CD4-positive, CD25-positive, alpha-beta regulatory T cell (primary cell): ENCODE measurements around the gene CIPC. TPM values are rescaled to one million over a fixed set of nuclear protein-coding genes. Genes with fewer than 3 reads are reported as not detected.

Experiments
- ATAC-seq, 2 donors: fragments of 150-1000 bp; cut with Tn5 transposase; one replicate each; pipeline ENCODE4 v1.10.0; 2021; ENCODE audit warnings: low read depth in 2 of 2, moderate number of reproducible peaks in 2 of 2, moderate library complexity in 1 of 2
- DNase-seq, 3 donors: peaks; one replicate each; pipeline versions ENCODE4 v3.0.0 to v3.0.0-alpha.2; 2012 to 2022; ENCODE audit warnings: mixed read lengths in 1 of 3
- H3K27ac ChIP-seq: one replicate; pipeline ENCODE4 v1.7.0; 2013; ENCODE audit warnings: mild to moderate bottlenecking, low read length; ENCODE audit not compliant: insufficient read depth, poor library complexity, severe bottlenecking
- H3K27me3 ChIP-seq: one replicate; pipeline ENCODE4 v1.7.0; 2013; ENCODE audit warnings: low read length; ENCODE audit not compliant: control insufficient read depth, insufficient read depth
- H3K36me3 ChIP-seq: one replicate; pipeline ENCODE4 v1.7.0; 2013; ENCODE audit warnings: mild to moderate bottlenecking, low read length, moderate library complexity; ENCODE audit not compliant: control insufficient read depth, insufficient read depth
- H3K4me1 ChIP-seq: 2 replicates; pipeline ENCODE4 v1.7.0; 2013; ENCODE audit warnings: mild to moderate bottlenecking, low read length; ENCODE audit not compliant: insufficient read depth, control insufficient read depth, poor library complexity, severe bottlenecking
- H3K4me3 ChIP-seq: one replicate; pipeline ENCODE4 v1.7.0; 2013; ENCODE audit warnings: low read depth, mild to moderate bottlenecking, low read length, moderate library complexity
- H3K9me3 ChIP-seq, 2 experiments: 1 replicate in 1 of 2; 2 replicates in 1 of 2; pipeline ENCODE4 v1.7.0; 2013; ENCODE audit warnings: low read length in 2 of 2, mild to moderate bottlenecking in 1 of 2, moderate library complexity in 1 of 2; ENCODE audit not compliant: control insufficient read depth in 2 of 2
- H3K27ac Mint-ChIP-seq, 3 donors: one replicate each; pipeline ENCODE4 v1.8.0; 2020 to 2022; ENCODE audit warnings: mild to moderate bottlenecking in 3 of 3, mixed read lengths in 3 of 3, moderate library complexity in 2 of 3
- H3K27me3 Mint-ChIP-seq: one replicate; pipeline ENCODE4 v1.8.0; 2022; ENCODE audit warnings: mild to moderate bottlenecking, mixed read lengths
- H3K36me3 Mint-ChIP-seq: one replicate; pipeline ENCODE4 v1.8.0; 2020; ENCODE audit warnings: mixed read lengths
- H3K4me1 Mint-ChIP-seq, 4 donors: one replicate each; pipeline ENCODE4 v1.8.0; 2020 to 2022; ENCODE audit warnings: mixed read lengths in 4 of 4, mild to moderate bottlenecking in 1 of 4
- H3K4me3 Mint-ChIP-seq, 4 donors: one replicate each; pipeline ENCODE4 v1.8.0; 2020 to 2022; ENCODE audit warnings: mild to moderate bottlenecking in 4 of 4, mixed read lengths in 4 of 4, moderate library complexity in 3 of 4
- H3K9me3 Mint-ChIP-seq, 7 donors: one replicate each; pipeline ENCODE4 v1.8.0; 2020 to 2022; ENCODE audit warnings: mixed read lengths in 7 of 7, mild to moderate bottlenecking in 3 of 7, moderate library complexity in 2 of 7
- polyA plus RNA-seq, 4 donors: library from polyadenylated mRNA; unstranded; fragments of 300-500 nt; fragmentation: Illumina TruSeq; gene quantifications; one replicate each; pipeline ENCODE4 v1.2.3, GENCODE V29; 2021
- total RNA-seq: library from RNA; stranded (reverse); gene quantifications from one replicate; pipeline ENCODE4 v1.2.3, GENCODE V29; 2022

The CIPC gene
- total and polyA plus RNA-seq, 5 donors from 2014 or later, result 11.4 to 14.2 (median 12.4) TPM

GRCh38 chr14:77143071-77143470 lies 45.0 kb downstream of the CIPC start:
- peaks cover 82% of the 10 kb centered on the region for H3K27me3 Mint-ChIP-seq
- H3K4me1 ChIP-seq, result peaks cover 15% of the 10 kb centered on the region
- no peaks in the 10 kb centered on the region for H3K36me3 ChIP-seq
- peaks cover 0 to 39% (median 21%) of the 10 kb centered on the region in 4 donors for H3K4me1 Mint-ChIP-seq
- H3K4me3 ChIP-seq, result no peak overlapping the region
- H3K27me3 ChIP-seq, result peaks cover 43% of the 10 kb centered on the region
- H3K36me3 Mint-ChIP-seq, result no peaks in the 10 kb centered on the region
- DNase-seq, result no peak
- H3K27ac Mint-ChIP-seq, result no peak overlapping the region
- ATAC-seq, result no peak
- H3K9me3 ChIP-seq, result no peaks in the 10 kb centered on the region
- peaks cover 0 to 2% (median 0%) of the 10 kb centered on the region in 7 donors for H3K9me3 Mint-ChIP-seq
- peak overlapping the region in 1 of 4 donors; percentile 56 for H3K4me3 Mint-ChIP-seq
- H3K27ac ChIP-seq, result no peak overlapping the region

GRCh38 chr14:77144412-77145115 lies 46.5 kb downstream of the CIPC start:
- Mint-ChIP-seq H3K4me3 (no peak overlapping the region), H3K27ac (no peak overlapping the region), H3K9me3 (peaks cover 0 to 2% (median 0%) of the 10 kb centered on the region in 7 donors), H3K27me3 (peaks cover 67% of the 10 kb centered on the region), H3K4me1 (peaks cover 0 to 29% (median 14%) of the 10 kb centered on the region in 4 donors), H3K36me3 (no peaks in the 10 kb centered on the region)
- DNase-seq (no peak), ATAC-seq (no peak)
- no peaks in the 10 kb centered on the region for H3K9me3 ChIP-seq
- H3K4me1 ChIP-seq, result peaks cover 15% of the 10 kb centered on the region
- H3K27me3 ChIP-seq, result peaks cover 40% of the 10 kb centered on the region
- H3K27ac ChIP-seq, result no peak overlapping the region
- H3K36me3 ChIP-seq, result no peaks in the 10 kb centered on the region
- no peak overlapping the region for H3K4me3 ChIP-seq

DNA sequence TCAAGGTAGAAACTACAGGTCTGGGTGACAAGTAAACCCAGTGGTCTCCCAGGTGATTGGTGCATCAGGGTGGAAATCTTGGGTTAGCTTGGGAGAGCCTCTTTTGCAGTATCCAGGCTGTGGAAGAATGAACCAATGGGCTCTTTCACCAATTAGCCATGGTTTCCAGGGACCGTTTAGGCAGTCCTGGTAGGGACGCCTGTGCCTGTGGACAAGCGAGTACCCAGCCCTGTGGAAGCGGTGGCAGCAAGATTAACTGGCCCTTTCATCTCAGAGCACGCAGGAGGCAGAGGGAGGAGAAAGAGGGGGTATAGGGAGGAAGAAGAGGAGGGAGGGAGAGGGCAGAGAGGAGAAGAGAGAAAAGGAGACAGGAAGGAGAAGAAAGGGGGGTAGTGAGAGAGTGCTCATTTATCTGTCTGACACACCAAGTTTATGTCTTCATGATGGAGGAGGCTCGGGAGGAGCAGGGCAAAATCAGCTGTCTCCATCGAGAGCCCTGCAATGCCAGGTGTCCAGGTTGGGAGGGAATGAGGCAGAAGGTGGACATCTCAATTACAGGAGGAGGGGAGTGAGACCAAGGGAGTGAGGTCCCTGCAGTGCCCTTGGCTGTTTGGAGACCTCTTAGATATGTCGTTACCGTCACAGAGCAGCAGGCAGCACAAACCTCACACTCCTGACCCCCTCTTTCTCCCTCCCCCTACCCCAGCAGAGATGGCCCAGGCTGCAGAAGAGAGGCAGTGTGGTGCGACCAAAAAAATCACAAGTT lies 48.1 kb downstream of the CIPC start:
- Histone ChIP-seq H3K9me3 (no peaks in the 10 kb centered on the region), H3K4me1 (no peaks in the 10 kb centered on the region), H3K4me3 (no peak overlapping the region), H3K36me3 (no peaks in the 10 kb centered on the region), H3K27me3 (peaks cover 39% of the 10 kb centered on the region), H3K27ac (no peak overlapping the region)
- no peaks in the 10 kb centered on the region for H3K36me3 Mint-ChIP-seq
- peaks cover 0 to 22% (median 6%) of the 10 kb centered on the region in 4 donors for H3K4me1 Mint-ChIP-seq
- ATAC-seq, result no peak
- no peak overlapping the region for H3K27ac Mint-ChIP-seq
- no peak overlapping the region for H3K4me3 Mint-ChIP-seq
- no peak for DNase-seq
- peaks cover 0 to 2% (median 0%) of the 10 kb centered on the region in 7 donors for H3K9me3 Mint-ChIP-seq
- peaks cover 56% of the 10 kb centered on the region for H3K27me3 Mint-ChIP-seq

DNA sequence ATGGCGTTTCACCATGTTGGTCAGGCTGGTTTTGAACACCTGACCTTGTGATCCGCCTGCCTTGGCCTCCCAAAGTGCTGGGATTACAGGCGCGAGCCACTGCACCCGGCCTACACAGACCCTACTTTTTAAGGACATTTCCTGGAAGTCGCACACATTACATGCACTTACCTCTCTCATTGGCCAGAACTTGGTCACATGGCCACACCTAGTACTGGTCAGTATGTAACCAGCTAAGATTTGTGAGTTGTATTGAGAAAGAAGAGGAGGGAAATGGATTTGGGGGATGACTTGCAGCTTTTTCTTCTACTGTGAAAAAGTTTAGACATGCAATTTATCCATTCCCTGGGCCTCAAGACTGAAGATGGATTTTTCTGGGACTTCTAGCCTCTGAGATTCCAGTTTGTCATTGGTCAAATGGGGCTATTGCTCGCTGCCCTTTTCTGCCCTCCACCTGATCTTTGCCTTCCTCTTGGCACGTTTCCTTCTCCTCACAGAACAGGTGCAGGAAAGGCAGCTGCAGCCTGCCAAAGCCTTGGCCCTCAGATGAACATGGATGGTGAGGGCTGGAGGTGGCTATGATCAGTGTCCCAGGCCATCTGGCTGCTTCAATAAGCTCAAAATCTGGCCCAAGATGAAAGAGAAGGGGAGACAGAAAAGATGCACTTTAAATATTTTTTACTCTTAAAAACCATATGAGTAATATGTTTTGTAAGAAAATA lies 50.6 kb downstream of the CIPC start:
- no peak for DNase-seq
- H3K4me3 Mint-ChIP-seq, result no peak overlapping the region
- no peak overlapping the region for H3K27ac Mint-ChIP-seq
- Histone ChIP-seq H3K9me3 (no peaks in the 10 kb centered on the region), H3K4me3 (no peak overlapping the region), H3K4me1 (no peaks in the 10 kb centered on the region), H3K36me3 (no peaks in the 10 kb centered on the region), H3K27ac (no peak overlapping the region), H3K27me3 (peaks cover 31% of the 10 kb centered on the region)
- H3K4me1 Mint-ChIP-seq, result peaks cover 0 to 3% (median 0%) of the 10 kb centered on the region in 4 donors
- no peak for ATAC-seq
- H3K27me3 Mint-ChIP-seq, result peaks cover 44% of the 10 kb centered on the region
- no peaks in the 10 kb centered on the region for H3K36me3 Mint-ChIP-seq
- peaks cover 0 to under 1% (median 0%) of the 10 kb centered on the region in 7 donors for H3K9me3 Mint-ChIP-seq

GRCh38 chr14:77151245-77151644 lies 53.2 kb downstream of the CIPC start:
- Mint-ChIP-seq H3K9me3 (peaks cover 0 to 6% (median 0%) of the 10 kb centered on the region in 7 donors), H3K27ac (no peak overlapping the region), H3K4me3 (no peak overlapping the region), H3K4me1 (no peaks in the 10 kb centered on the region), H3K36me3 (no peaks in the 10 kb centered on the region), H3K27me3 (peaks cover 24% of the 10 kb centered on the region)
- H3K27ac ChIP-seq, result no peak overlapping the region
- H3K4me1 ChIP-seq, result no peaks in the 10 kb centered on the region
- DNase-seq (no peak), ATAC-seq (no peak)
- no peak overlapping the region for H3K4me3 ChIP-seq
- peaks cover 20% of the 10 kb centered on the region for H3K27me3 ChIP-seq
- H3K36me3 ChIP-seq, result no peaks in the 10 kb centered on the region
- H3K9me3 ChIP-seq, result no peaks in the 10 kb centered on the region

DNA sequence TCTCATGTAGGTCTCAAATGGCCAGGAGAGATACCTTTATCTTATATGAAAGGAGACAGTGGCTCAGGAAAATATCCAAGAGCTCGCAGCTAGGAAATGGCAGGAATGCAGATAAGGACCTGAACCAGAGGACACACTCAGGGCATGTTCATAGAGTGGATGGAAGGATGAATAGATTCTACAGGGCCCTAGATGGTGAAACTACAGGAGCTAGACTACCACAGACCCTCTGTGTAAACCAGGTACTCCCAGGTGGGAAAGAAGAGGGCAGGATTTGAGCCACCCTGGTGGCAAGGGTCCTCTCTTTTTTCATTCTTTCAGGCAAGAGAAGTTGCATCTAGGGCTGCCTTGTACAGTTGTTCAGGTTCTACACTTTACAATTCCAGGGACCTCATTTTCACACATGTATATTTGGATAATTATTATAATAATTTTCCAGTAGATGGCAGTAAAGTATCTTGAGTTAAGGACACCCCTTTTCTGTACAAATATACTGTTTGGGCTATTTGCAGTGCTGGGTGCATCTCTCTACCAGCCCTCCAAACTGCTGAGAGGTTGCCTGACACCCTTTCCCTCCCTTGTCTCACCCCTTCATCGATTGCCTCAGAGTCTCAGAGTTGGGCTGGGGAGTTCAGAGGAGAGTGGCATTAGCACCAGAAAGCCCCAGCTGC lies 54.0 kb downstream of the CIPC start:
- no peaks in the 10 kb centered on the region for H3K4me1 Mint-ChIP-seq
- H3K27ac Mint-ChIP-seq, result no peak overlapping the region
- ATAC-seq (peak in 1 of 2 donors; percentile 28), DNase-seq (peak in 2 of 3 donors; percentile 23 to 28)
- Histone ChIP-seq H3K27ac (no peak overlapping the region), H3K9me3 (no peaks in the 10 kb centered on the region), H3K36me3 (no peaks in the 10 kb centered on the region), H3K4me1 (no peaks in the 10 kb centered on the region), H3K4me3 (no peak overlapping the region), H3K27me3 (peaks cover 17% of the 10 kb centered on the region)
- H3K4me3 Mint-ChIP-seq, result no peak overlapping the region
- no peaks in the 10 kb centered on the region for H3K36me3 Mint-ChIP-seq
- peaks cover 28% of the 10 kb centered on the region for H3K27me3 Mint-ChIP-seq
- peaks cover 0 to 6% (median 0%) of the 10 kb centered on the region in 7 donors for H3K9me3 Mint-ChIP-seq

DNA sequence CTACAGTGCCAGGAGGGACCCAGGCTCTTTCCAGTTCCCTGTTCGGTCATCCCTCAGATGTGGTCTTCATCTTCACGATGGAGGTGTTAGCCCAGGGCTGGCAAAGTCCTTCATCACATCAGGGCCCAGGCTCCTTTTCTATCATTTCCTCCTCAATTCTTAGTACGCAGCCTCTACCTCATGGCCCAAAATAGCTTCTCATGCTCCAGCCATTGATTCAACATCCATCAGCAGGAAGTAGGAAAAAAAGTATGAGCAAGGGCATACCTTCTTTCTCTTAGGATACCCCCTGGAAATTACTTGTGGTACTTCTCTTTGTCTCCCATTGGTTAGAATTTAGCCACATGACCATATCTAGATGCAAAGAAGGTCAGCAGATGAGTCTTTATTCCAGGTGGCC lies 55.7 kb downstream of the CIPC start:
- no peak overlapping the region for H3K27ac Mint-ChIP-seq
- no peak overlapping the region for H3K4me3 Mint-ChIP-seq
- H3K36me3 ChIP-seq, result no peaks in the 10 kb centered on the region
- DNase-seq, result no peak
- no peaks in the 10 kb centered on the region for H3K9me3 ChIP-seq
- no peak overlapping the region for H3K4me3 ChIP-seq
- no peak for ATAC-seq
- H3K27me3 Mint-ChIP-seq, result peaks cover 25% of the 10 kb centered on the region
- peaks cover 17% of the 10 kb centered on the region for H3K27me3 ChIP-seq
- H3K4me1 Mint-ChIP-seq, result no peaks in the 10 kb centered on the region
- H3K27ac ChIP-seq, result no peak overlapping the region
- H3K36me3 Mint-ChIP-seq, result no peaks in the 10 kb centered on the region
- no peaks in the 10 kb centered on the region for H3K4me1 ChIP-seq
- peaks cover 0 to 6% (median 0%) of the 10 kb centered on the region in 7 donors for H3K9me3 Mint-ChIP-seq
